HEK293T (cell line): ENCODE measurements around the gene MDH2.

Source experiments
- CTCF ChIA-PET: fragments of 350-600 bp; formaldehyde crosslinking; extraction: SDS; loops from one replicate; lab custom pipeline; 2021; ENCODE audit warnings: antibody characterized with exemption, inconsistent platforms; lab: Yijun Ruan, JAX
- POLR2A ChIA-PET: fragments of 350-600 bp; formaldehyde crosslinking; extraction: SDS; loops from one replicate; lab custom pipeline; 2020; ENCODE audit warnings: antibody characterized with exemption, inconsistent platforms; lab: Yijun Ruan, JAX
- DNase-seq: peaks from one replicate; pipeline ENCODE4 v3.0.0; 2012; ENCODE audit warnings: mixed read lengths; ENCODE audit errors: extremely low spot score
- ARNT ChIP-seq: fragments of 450-650 bp; IDR thresholded peaks from 2 replicates; pipeline ENCODE4 v1.6.1; 2017; ENCODE audit warnings: mild to moderate bottlenecking
- BHLHE40 ChIP-seq: fragments of 450-650 bp; IDR thresholded peaks from 2 replicates; pipeline ENCODE4 v1.6.1; 2016; ENCODE audit warnings: mild to moderate bottlenecking, moderate library complexity, borderline replicate concordance
- CTBP1 ChIP-seq: fragments of 450-650 bp; IDR thresholded peaks from 2 replicates; pipeline ENCODE4 v1.6.1; 2016; ENCODE audit warnings: borderline replicate concordance
- ELF4 ChIP-seq: fragments of 450-650 bp; IDR thresholded peaks from 2 replicates; pipeline ENCODE4 v1.6.1; 2017; ENCODE audit warnings: antibody characterized with exemption
- FOXA1 ChIP-seq: fragments of 450-650 bp; IDR thresholded peaks from 2 replicates; pipeline ENCODE4 v1.6.1; 2016; ENCODE audit warnings: mild to moderate bottlenecking
- FOXK2 ChIP-seq: fragments of 450-650 bp; IDR thresholded peaks from 2 replicates; pipeline ENCODE4 v1.6.1; 2016; ENCODE audit warnings: mild to moderate bottlenecking
- FOXM1 ChIP-seq: fragments of 450-650 bp; IDR thresholded peaks from 2 replicates; pipeline ENCODE4 v1.6.1; 2017; ENCODE audit warnings: mild to moderate bottlenecking, borderline replicate concordance
- HDGF ChIP-seq: fragments of 450-650 bp; IDR thresholded peaks from 2 replicates; pipeline ENCODE4 v1.6.1; 2017; ENCODE audit warnings: antibody characterized with exemption, borderline replicate concordance
- L3MBTL2 ChIP-seq: fragments of 450-650 bp; conservative IDR thresholded peaks from 2 replicates; pipeline ENCODE4 v1.6.1; 2016; ENCODE audit warnings: mild to moderate bottlenecking
- LEF1 ChIP-seq: fragments of 450-650 bp; IDR thresholded peaks from 2 replicates; pipeline ENCODE4 v1.6.1; 2017; ENCODE audit warnings: mild to moderate bottlenecking, borderline replicate concordance
- NFRKB ChIP-seq: fragments of 450-650 bp; IDR thresholded peaks from 2 replicates; pipeline ENCODE4 v1.6.1; 2016; ENCODE audit warnings: mild to moderate bottlenecking, moderate library complexity
- SP1 ChIP-seq: fragments of 450-650 bp; IDR thresholded peaks from 2 replicates; pipeline ENCODE4 v1.6.1; 2017
- SUZ12 ChIP-seq: fragments of 450-650 bp; IDR thresholded peaks from 2 replicates; pipeline ENCODE4 v1.6.1; 2016; ENCODE audit warnings: mild to moderate bottlenecking
- TARDBP ChIP-seq: fragments of 450-650 bp; IDR thresholded peaks from 2 replicates; pipeline ENCODE4 v1.6.1; 2016
- ZNF384 ChIP-seq: fragments of 450-650 bp; IDR thresholded peaks from 2 replicates; pipeline ENCODE4 v1.6.1; 2016
- TF ChIP-seq, protein P1 (sequence below): fragments of 450-650 bp; IDR thresholded peaks from 2 replicates; pipeline ENCODE4 v1.6.1; 2016

Gene MDH2

DNA sequence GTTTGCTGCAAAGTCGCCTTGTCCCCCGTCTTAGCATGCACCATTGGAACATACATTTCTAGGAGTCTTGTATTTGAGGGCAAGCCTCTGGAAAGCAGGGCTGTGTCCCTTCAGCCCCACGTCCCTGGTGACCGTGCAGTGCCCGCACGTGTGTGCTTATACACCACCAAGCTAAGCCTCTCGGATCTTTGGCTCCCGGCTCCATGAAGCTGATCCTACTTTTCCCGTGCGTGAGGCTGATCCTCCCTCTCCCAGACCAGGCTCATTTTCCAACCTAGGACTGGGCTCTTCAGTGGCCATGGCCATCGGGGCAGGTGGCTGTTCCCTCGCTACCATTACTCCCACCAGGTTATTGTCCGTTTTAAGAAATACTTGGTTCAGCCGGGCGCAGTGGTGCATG lies 14.3 kb downstream of the MDH2 start:
- TF ChIP-seq L3MBTL2 (no peak), FOXA1 (no peak), CTBP1 (no peak), NFRKB (no peak), ELF4 (no peak), ZNF384 (no peak), FOXK2 (no peak), TARDBP (no peak), LEF1 (no peak), HDGF (no peak), ARNT (no peak), SUZ12 (no peak), SP1 (no peak), BHLHE40 (no peak)
- TF ChIP-seq, protein P1, sequence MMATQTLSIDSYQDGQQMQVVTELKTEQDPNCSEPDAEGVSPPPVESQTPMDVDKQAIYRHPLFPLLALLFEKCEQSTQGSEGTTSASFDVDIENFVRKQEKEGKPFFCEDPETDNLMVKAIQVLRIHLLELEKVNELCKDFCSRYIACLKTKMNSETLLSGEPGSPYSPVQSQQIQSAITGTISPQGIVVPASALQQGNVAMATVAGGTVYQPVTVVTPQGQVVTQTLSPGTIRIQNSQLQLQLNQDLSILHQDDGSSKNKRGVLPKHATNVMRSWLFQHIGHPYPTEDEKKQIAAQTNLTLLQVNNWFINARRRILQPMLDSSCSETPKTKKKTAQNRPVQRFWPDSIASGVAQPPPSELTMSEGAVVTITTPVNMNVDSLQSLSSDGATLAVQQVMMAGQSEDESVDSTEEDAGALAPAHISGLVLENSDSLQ: no peak
- no peak for DNase-seq
- ChIA-PET CTCF (no interaction called here), POLR2A (no interaction called here)

DNA sequence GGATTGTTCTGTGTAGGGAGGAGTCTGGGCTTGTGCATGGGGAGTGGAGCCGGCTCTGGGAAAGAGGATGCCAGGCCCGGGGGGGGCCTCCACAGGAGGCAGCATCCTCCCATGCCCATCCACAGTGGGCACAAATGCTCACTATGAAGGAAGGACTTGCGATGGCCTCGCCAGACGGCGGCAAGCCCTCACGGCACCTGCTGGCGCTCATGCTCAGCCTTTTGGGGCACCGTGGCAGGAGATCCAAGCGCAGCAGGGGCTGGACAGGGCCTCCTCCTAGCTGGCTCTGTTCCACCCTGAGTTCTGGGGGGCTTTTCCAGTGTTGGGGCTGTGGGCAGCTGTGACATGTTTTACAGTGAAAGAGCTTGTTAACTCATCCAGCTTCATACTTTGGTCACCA lies 15.2 kb downstream of the MDH2 start:
- ChIA-PET POLR2A (no interaction called here), CTCF (no interaction called here)
- TF ChIP-seq L3MBTL2 (no peak), TARDBP (no peak), FOXK2 (no peak), ELF4 (no peak), NFRKB (no peak), LEF1 (no peak), FOXA1 (no peak), SP1 (no peak), ARNT (no peak), FOXM1 (no peak)
- no peak for DNase-seq

DNA sequence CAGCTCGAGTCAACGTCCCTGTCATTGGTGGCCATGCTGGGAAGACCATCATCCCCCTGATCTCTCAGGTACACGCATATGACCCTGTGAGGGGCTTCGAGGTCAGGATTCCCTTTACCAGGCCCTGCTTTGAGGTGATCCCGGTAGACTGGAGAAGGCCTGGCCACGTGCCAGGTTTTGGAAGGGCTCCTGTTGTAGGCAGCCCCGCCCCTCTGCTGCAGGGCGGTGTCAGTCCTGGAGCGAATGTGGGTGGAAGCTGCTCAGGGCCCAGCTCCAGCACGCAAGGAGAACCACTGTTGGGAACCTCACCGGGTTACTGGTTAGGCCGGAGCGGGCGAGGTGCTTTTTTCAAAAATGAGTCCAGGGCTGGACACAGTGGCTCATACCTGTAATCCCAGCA lies 15.6 kb downstream of the MDH2 start:
- POLR2A ChIA-PET: no interaction called here
- DNase-seq: no peak
- TF ChIP-seq FOXA1: no peak
- no peak for TF ChIP-seq CTBP1
- no peak for TF ChIP-seq ARNT
- no peak for TF ChIP-seq LEF1
- no peak for TF ChIP-seq HDGF
- TF ChIP-seq SP1: no peak
- no peak for TF ChIP-seq FOXM1
- TF ChIP-seq ELF4: no peak
- no peak for TF ChIP-seq TARDBP
- no peak for TF ChIP-seq L3MBTL2
- TF ChIP-seq BHLHE40: no peak
- TF ChIP-seq FOXK2: no peak
- CTCF ChIA-PET: no interaction called here

DNA sequence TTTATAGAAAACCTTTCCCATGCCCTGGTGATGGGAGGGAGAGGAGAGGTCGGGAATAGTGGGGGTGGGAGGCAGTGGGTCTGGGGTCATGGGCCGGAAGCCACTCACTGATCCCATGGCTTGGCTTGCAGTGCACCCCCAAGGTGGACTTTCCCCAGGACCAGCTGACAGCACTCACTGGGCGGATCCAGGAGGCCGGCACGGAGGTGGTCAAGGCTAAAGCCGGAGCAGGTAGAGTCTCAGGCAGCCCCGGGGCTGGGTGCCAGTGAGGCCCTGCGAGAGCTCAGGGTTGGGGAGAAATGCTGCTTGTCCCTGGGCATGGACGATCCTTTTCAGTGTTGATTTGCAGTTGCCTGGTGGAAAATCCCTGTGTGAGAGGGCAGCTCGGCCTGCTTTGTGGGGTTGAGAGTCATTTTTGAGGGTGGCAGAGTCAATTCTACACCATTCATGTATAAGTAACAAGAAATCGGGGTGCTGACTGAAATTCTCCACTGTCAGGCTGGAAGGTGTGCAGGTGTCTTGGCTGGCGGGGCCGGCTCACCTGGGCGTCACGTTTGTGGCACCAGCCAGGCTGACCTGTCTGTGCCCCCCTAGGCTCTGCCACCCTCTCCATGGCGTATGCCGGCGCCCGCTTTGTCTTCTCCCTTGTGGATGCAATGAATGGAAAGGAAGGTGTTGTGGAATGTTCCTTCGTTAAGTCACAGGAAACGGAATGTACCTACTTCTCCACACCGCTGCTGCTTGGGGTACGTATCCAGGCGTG lies 16.5 kb downstream of the MDH2 start:
- CTCF ChIA-PET: no interaction called here
- DNase-seq: no peak
- no peak for TF ChIP-seq NFRKB
- TF ChIP-seq ARNT: no peak
- no peak for TF ChIP-seq SP1
- TF ChIP-seq CTBP1: no peak
- POLR2A ChIA-PET: interaction anchor here (0.9 kb wide), 1 partner anchor 16 kb away, joined by 3 read pairs; the partner anchor contains the start of genes MDH2 and STYXL1

DNA sequence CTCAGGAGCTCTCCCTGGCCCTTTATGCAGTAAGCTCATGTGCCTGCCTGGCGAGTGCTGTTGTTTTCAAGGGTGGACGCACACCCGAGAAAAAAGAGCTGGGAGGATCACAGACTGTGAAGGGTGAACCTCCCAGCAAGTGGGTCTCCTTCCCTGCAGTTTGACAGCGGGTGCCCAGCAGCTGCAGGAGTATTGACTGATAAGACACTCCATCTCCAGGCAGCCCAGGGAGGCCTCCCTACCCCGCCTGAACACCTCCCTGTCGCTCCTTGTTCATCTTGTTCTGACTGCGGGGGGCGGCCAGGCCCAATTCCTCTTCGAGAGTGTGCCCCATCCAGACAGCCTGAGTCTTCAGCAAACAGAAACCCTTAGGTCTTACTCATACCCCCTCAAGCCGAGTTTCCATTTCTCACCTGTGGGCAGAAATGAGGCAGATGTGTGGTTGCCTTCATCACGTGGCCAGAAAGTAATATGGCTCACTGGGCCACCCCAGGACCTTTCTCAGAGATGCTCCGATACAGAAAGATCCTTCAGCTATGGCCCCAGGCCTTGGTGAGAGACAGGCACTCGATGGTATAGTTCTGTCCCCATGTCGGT lies 17.2 kb downstream of the MDH2 start:
- ChIA-PET POLR2A (interaction anchor here (0.9 kb wide), 1 partner anchor 17 kb away, joined by 3 read pairs; the partner anchor contains the start of genes MDH2 and STYXL1), CTCF (no interaction called here)
- TF ChIP-seq HDGF (no peak), ARNT (no peak), ZNF384 (no peak), TARDBP (no peak), SP1 (no peak), FOXM1 (no peak), FOXK2 (no peak), SUZ12 (no peak), FOXA1 (no peak), NFRKB (no peak), L3MBTL2 (no peak), LEF1 (no peak), ELF4 (no peak), CTBP1 (no peak)
- TF ChIP-seq, protein P1: no peak
- no peak for DNase-seq

DNA sequence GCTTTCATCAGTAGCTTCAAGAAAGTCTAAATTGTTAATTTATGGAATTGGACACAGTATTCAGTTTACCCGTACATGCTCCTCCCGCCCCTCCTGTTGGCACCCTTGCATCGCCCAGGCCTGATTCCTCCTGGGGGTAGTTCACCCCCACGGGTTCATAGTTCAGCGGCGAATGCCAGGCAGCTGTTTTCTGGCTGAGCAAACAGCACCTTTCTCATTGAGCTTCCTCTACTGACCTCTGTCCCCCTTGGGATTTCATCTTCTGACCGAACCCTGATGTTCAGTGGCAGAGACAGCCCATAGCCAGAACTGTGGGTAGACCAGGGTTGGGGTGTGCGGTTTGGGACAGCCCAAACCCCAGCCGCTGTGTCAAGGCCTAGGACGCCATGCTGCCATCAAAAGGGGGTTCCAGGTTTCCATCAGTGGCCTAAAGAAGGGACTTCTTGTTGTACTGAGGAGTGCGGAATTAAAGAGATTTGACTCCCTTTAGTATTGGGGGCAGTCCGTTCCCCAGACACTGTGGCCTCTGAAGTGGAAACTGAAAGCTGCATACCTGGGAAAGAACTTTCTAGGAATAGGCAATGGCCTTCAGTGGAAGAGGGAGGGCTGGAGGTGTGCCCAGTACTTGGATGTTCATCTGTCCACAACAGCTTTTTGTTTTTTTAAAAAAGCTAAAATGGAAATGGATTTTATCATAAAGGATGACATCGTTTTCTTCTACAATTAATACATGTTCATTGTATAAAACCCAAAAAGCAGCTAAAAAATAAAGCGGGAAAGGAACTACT lies 19.0 kb downstream of the MDH2 start:
- no peak for DNase-seq
- POLR2A ChIA-PET: no interaction called here
- TF ChIP-seq FOXM1 (no peak), L3MBTL2 (no peak), HDGF (no peak), ZNF384 (no peak), FOXA1 (no peak), SUZ12 (no peak), ELF4 (no peak), FOXK2 (no peak), BHLHE40 (no peak), NFRKB (no peak), SP1 (no peak), ARNT (no peak)
- TF ChIP-seq, protein P1: no peak
- CTCF ChIA-PET: interaction anchor here (0.6 kb wide), 1 partner anchor 235 kb away, joined by 3 read pairs; no protein-coding TSS in a partner anchor
